Esophagus muscularis mucosa (tissue), 4 donors: ENCODE results near the gene SLC35E2B. TPM values are rescaled to one million over a fixed set of nuclear protein-coding genes. Genes with fewer than 3 reads are reported as not detected.
"Not testable (repeated sequence)": the region's sequence is repeated elsewhere in the genome, so short reads cannot be mapped to it uniquely, and the experiment has no call there.

Source experiments
- DNase-seq: peaks from one replicate; pipeline ENCODE4 v3.0.0-alpha.2; 2017; ENCODE audit errors: extremely low spot score
- H3K27ac ChIP-seq, 4 donors: fragments of 200-600 bp; sonication (generic); replicated peaks in 1 of 4; 1 replicate in 3 of 4; 2 replicates in 1 of 4; pipeline ENCODE4 v1.5.1; 2016 to 2019; ENCODE audit warnings: mild to moderate bottlenecking in 1 of 4
- H3K27me3 ChIP-seq, 4 donors: fragments of 200-600 bp; sonication (generic); one replicate each; pipeline versions ENCODE4 v1.5.1 to v1.6.0; 2016 to 2019
- H3K36me3 ChIP-seq, 4 donors: fragments of 200-600 bp; sonication (generic); one replicate each; pipeline ENCODE4 v1.5.1; 2016 to 2019
- H3K4me1 ChIP-seq, 4 donors: fragments of 200-600 bp; sonication (generic); one replicate each; pipeline ENCODE4 v1.5.1; 2016 to 2019
- H3K4me3 ChIP-seq, 4 donors: fragments of 200-600 bp; sonication (generic); 1 replicate in 2 of 4; 2 replicates in 2 of 4; pipeline ENCODE4 v1.5.1; 2016 to 2019; ENCODE audit warnings: mild to moderate bottlenecking in 4 of 4, moderate library complexity in 1 of 4
- H3K9me3 ChIP-seq, 4 donors: fragments of 200-600 bp; sonication (generic); 1 replicate in 3 of 4; 2 replicates in 1 of 4; pipeline ENCODE4 v1.5.1; 2016 to 2019
- CTCF ChIP-seq, 3 experiments: fragments of 200-600 bp in 2 of 3; fragments of 450-650 bp in 1 of 3; sonication (generic) in 2 of 3; IDR thresholded peaks; one replicate each; pipeline ENCODE4 v1.5.1; 2017 to 2019; ENCODE audit warnings: antibody characterized with exemption in 3 of 3, mild to moderate bottlenecking in 2 of 3, moderate library complexity in 1 of 3
- EP300 ChIP-seq: sonication (generic); formaldehyde crosslinking; IDR thresholded peaks from one replicate; pipeline ENCODE4 v1.6.1; 2017; ENCODE audit warnings: antibody characterized with exemption
- POLR2A ChIP-seq: fragments of 450-650 bp; IDR thresholded peaks from one replicate; pipeline ENCODE4 v1.6.1; 2017; ENCODE audit warnings: antibody characterized with exemption, moderate library complexity, mild to moderate bottlenecking, low read depth
- POLR2AphosphoS5 ChIP-seq, 2 donors: sonication (generic); formaldehyde crosslinking; IDR thresholded peaks; one replicate each; pipeline ENCODE4 v1.6.1; 2017; ENCODE audit warnings: antibody characterized with exemption in 2 of 2
- WGBS: methylation state at CpG from one replicate; pipeline ENCODE4 v1.1.5; 2018; 5-methylcytosine and 5-hydroxymethylcytosine counted together
- intact Hi-C: fragments of 100-400 bp; cut with DNase I; formaldehyde crosslinking; loops from one replicate; pipeline ENCODE4 v1.15.1; 2023
- total RNA-seq, 4 donors: library from RNA; depleted of rRNA; stranded (reverse); fragments of >200 nt; gene quantifications; one replicate each; pipeline versions ENCODE4 v1.1.0 to v1.2.1, GENCODE V29; 2016

The SLC35E2B gene
- total RNA-seq, 4 donors from 2014 or later: 25.7 to 65.0 (median 35.6) TPM

GRCh38 chr1:1666526-1666925, 26.1 kb downstream of the SLC35E2B start:
- WGBS: 94% methylated on average over 15 of the region's 15 CpGs
- Histone ChIP-seq H3K27me3 (no peaks in the 10 kb centered on the region), H3K9me3 (no peaks in the 10 kb centered on the region), H3K4me3 (no peak overlapping the region), H3K36me3 (peaks cover 41 to 75% (median 58%) of the 10 kb centered on the region in 4 donors), H3K4me1 (no peaks in the 10 kb centered on the region), H3K27ac (no peak overlapping the region)
- intact Hi-C loops: no loop called here
- DNase-seq: no peak
- TF ChIP-seq POLR2A (no peak), POLR2AphosphoS5 (IDR thresholded peaks at IDR 0.05) (no peak), EP300 (no peak), CTCF (IDR thresholded peaks at IDR 0.05) (no peak)

DNA sequence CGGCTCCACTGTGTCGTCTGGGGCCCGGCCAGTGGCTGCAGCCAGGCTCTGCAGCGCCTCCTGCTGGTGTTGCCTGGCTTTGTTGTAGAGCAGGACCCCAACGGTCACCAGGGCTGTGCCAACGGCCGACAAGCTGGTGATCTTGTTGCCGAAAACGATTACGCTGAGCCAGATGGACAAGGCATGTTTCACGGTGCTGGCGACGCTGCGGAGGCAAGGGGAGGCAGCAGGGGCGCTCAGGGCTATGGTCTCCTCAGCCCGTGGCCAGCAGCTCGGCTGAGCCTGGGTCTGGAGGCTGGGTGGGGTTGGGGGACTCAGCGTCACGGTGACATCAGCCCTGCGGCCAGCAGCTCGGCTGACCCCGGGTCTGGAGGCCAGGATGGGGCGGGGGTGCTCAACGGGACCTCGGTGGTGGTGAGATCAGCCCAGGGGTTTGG, 26.8 kb downstream of the SLC35E2B start:
- intact Hi-C loops: no loop called here
- WGBS: 78% methylated on average over 19 of the region's 25 CpGs
- Histone ChIP-seq H3K27ac (no peak overlapping the region), H3K36me3 (peaks cover 35 to 68% (median 51%) of the 10 kb centered on the region in 4 donors), H3K4me1 (no peaks in the 10 kb centered on the region), H3K4me3 (no peak overlapping the region), H3K27me3 (no peaks in the 10 kb centered on the region), H3K9me3 (no peaks in the 10 kb centered on the region)
- no peak for TF ChIP-seq EP300
- TF ChIP-seq CTCF (IDR thresholded peaks at IDR 0.05): peak in 2 of 3 experiments; percentile 30 to 48
- DNase-seq: no peak

DNA sequence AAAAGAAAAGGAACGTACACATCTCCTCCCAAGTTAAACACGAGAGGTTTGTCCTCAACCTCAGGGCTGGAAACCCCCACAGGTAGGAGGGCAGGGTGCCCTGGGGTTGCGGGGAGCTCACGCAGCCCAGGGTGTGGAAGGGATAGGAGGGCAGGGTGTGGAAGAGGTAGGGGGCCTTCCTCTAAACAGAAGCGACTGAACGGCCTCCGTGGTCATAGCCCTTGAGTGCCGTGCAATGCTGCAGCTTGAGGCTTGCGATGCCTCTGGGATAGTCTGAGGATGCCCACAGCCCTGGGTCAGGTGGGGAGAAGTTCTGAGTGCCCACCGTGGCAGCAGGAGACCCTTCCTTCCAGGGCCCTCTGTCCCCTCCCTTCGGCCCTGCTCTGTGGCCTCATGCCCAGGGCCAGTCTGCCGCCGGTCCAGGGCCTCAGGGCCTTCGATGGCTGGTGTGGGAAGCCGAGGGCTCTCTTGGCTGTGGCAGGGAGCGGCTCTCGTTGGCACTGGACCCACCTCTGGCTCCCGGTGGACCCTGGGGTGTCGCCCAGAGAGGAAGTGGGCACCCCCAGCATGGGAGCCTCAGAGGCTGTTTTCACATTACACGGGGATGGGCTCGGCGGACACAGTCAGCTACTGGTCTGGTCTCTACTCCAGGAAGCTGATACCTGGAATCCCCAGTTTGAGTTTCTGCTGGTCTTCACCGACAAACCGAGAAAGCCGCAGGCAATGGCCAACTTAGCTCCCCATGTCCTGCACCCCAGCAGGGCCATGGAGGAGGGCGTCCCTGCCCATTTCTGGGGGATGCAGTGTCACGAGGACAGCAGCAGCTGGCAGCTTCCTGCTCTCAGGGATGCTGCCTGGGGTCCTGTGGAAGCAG, 27.4 kb downstream of the SLC35E2B start:
- no peak overlapping the region for H3K27ac ChIP-seq
- TF ChIP-seq POLR2A (no peak), EP300 (no peak), POLR2AphosphoS5 (IDR thresholded peaks at IDR 0.05) (no peak), CTCF (IDR thresholded peaks at IDR 0.05) (no peak)
- H3K27me3 ChIP-seq: no peaks in the 10 kb centered on the region
- 93% methylated on average over 25 of the region's 27 CpGs for WGBS
- DNase-seq: no peak
- no peaks in the 10 kb centered on the region for H3K9me3 ChIP-seq
- H3K36me3 ChIP-seq: peaks cover 35 to 61% (median 47%) of the 10 kb centered on the region in 4 donors
- H3K4me3 ChIP-seq: no peak overlapping the region
- intact Hi-C loops: no loop called here
- no peaks in the 10 kb centered on the region for H3K4me1 ChIP-seq

DNA sequence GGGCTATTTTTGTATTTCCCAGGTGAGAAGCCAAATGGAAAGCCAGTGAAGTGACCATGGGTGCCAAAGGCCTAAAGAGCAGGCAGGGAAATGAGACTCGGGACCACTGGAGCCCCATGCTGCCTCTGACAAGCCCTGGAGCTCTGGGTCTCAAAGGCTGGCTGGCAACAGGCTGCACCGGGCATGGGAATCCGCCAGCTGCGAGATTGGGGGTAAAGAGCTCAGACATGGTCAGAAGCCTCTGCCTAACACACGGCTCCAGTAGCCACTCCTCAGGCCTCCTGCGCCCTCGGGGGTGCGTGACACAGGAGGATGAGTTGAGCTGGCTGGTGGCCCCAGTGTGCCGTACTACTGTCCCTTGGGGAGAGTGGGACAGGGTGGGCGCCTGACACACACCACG, 28.3 kb downstream of the SLC35E2B start:
- 83% methylated on average over 3 of the region's 11 CpGs for WGBS
- intact Hi-C loops: not testable (repeated sequence)

GRCh38 chr1:1662830-1663560, 29.6 kb downstream of the SLC35E2B start:
- DNase-seq, H3K9me3 ChIP-seq, H3K4me3 ChIP-seq, H3K27me3 ChIP-seq, intact Hi-C loops, H3K4me1 ChIP-seq: not testable (repeated sequence)
- peaks cover 21 to 41% (median 29%) of the 10 kb centered on the region in 4 donors for H3K36me3 ChIP-seq
- peak overlapping the region in 3 of 4 donors; percentile 20 to 68 (median 34) for H3K27ac ChIP-seq
- WGBS: 74% methylated on average over 15 of the region's 15 CpGs

More for the DNA sequence above, 28.3 kb downstream of the SLC35E2B start:
- not testable (repeated sequence) for H3K27me3 ChIP-seq, H3K4me1 ChIP-seq, H3K4me3 ChIP-seq, H3K9me3 ChIP-seq, DNase-seq, H3K27ac ChIP-seq
- peaks cover 30 to 53% (median 39%) of the 10 kb centered on the region in 4 donors for H3K36me3 ChIP-seq

DNA sequence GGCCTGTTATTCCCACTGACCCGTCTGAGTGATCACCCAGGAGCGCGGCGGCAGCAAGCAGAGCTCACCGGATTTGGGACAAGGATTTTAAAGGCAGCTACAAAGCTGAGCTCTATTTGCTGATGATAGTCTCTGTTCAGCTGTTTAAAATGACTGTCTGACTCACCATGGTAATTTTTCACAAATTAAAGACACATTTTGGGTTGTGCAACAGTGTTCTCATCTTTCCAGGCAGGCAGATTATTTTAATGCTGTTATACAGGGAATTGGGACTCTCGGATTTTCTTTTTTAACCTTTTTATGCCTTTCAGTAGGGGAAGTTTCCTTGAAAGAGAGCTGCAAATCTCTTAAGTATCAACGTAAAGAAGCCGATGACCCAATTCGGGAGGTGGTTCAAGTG, 30.2 kb downstream of the SLC35E2B start:
- DNase-seq, H3K9me3 ChIP-seq, H3K27me3 ChIP-seq, intact Hi-C loops, H3K4me3 ChIP-seq: not testable (repeated sequence)
- 80% methylated on average over 9 of the region's 9 CpGs for WGBS
- Histone ChIP-seq H3K36me3 (peaks cover 20 to 35% (median 26%) of the 10 kb centered on the region in 4 donors), H3K4me1 (peaks cover 3 to 10% (median 7%) of the 10 kb centered on the region in 4 donors), H3K27ac (peak overlapping the region in 3 of 4 donors; percentile 20 to 68 (median 34))
